H1 (cell line): ENCODE results near the gene NAT8L. TPM values are rescaled to one million over a fixed set of nuclear protein-coding genes. Genes with fewer than 3 reads are reported as not detected.

ENCODE experiments used
- ATF2 ChIP-seq: IDR thresholded peaks from 2 replicates; pipeline ENCODE4 v1.6.1; 2012; ENCODE audit warnings: low read length, inconsistent platforms
- CHD7 ChIP-seq: fragments of 300-600 bp; sonication (generic); IDR thresholded peaks from 2 replicates; pipeline ENCODE4 v1.7.1; 2012; ENCODE audit warnings: low read length, moderate library complexity, mild to moderate bottlenecking, inconsistent platforms; ENCODE audit not compliant: insufficient replicate concordance
- CTCF ChIP-seq, 3 experiments: IDR thresholded peaks; 1 replicate in 2 of 3; 2 replicates in 1 of 3; pipeline versions ENCODE4 v1.5.1 to v1.6.1; 2011; ENCODE audit warnings: low read length in 3 of 3, mild to moderate bottlenecking in 3 of 3, inconsistent platforms in 2 of 3, low read depth in 1 of 3, moderate library complexity in 1 of 3; ENCODE audit not compliant: insufficient read depth in 1 of 3; ENCODE audit errors: control extremely low read depth in 1 of 3
- GABPA ChIP-seq: IDR thresholded peaks from 2 replicates; pipeline ENCODE4 v1.6.1; 2011; ENCODE audit warnings: mild to moderate bottlenecking, low read length, moderate library complexity, borderline replicate concordance; ENCODE audit not compliant: insufficient read depth
- RXRA ChIP-seq: IDR thresholded peaks from 2 replicates; pipeline ENCODE4 v1.6.1; 2011; ENCODE audit warnings: low read depth, mild to moderate bottlenecking, low read length, moderate library complexity; ENCODE audit not compliant: insufficient read depth
- polyA plus RNA-seq, 7 experiments: library from polyadenylated mRNA; depleted of rRNA in 3 of 7; stranded (reverse) in 5 of 7; unstranded in 2 of 7; fragments of >200 nt in 5 of 7; fragments of 200-250 nt in 2 of 7; gene quantifications; 1 replicate in 5 of 7; 2 replicates in 1 of 7; 4 replicates in 1 of 7; pipeline versions ENCODE4 v1.2.1 to v1.2.3, GENCODE V29; 2011 to 2013; ENCODE audit warnings: missing spikeins in 2 of 7, mixed read lengths in 2 of 7
- total RNA-seq: library from RNA; stranded (reverse); fragmentation: NEBNext Ultra II Directional; extraction: Animal tissue kit (Norgen Biotek cat#: 25700); gene quantifications from 2 replicates; pipeline ENCODE4 v1.2.1, GENCODE V29; 2021

Gene NAT8L
- total and polyA plus RNA-seq, 2 of the 8 experiments (the other 6 are each of a cell fraction or from before 2014, with no cell fraction given): 10.8 TPM

GRCh38 chr4:2081540-2081939 lies 22.4 kb downstream of the NAT8L start (continued):
- TF ChIP-seq CHD7: no peak
- no peak for TF ChIP-seq ATF2
- TF ChIP-seq GABPA: no peak
- TF ChIP-seq CTCF (IDR thresholded peaks at IDR 0.05; ENCODE audit: control extremely low read depth in 1 of 3, insufficient read depth in 1 of 3, low read depth in 1 of 3, low read length in 3 of 3): no peak
- TF ChIP-seq RXRA: no peak
